Stimulated activated CD4-positive, alpha-beta T cell treated with anti-CD3 and anti-CD28 coated beads, Interleukin-12 subunit alpha, Interleukin-12 subunit beta, amount 100 ng/mL, for 48 hours (primary cell): ENCODE results near the gene PNPO.

Source experiments
- DNase-seq, 3 donors: peaks; one replicate each; pipeline ENCODE4 v3.0.0-alpha.2; 2020; ENCODE audit warnings: low read depth in 2 of 3, low spot score in 1 of 3

The PNPO gene

DNA sequence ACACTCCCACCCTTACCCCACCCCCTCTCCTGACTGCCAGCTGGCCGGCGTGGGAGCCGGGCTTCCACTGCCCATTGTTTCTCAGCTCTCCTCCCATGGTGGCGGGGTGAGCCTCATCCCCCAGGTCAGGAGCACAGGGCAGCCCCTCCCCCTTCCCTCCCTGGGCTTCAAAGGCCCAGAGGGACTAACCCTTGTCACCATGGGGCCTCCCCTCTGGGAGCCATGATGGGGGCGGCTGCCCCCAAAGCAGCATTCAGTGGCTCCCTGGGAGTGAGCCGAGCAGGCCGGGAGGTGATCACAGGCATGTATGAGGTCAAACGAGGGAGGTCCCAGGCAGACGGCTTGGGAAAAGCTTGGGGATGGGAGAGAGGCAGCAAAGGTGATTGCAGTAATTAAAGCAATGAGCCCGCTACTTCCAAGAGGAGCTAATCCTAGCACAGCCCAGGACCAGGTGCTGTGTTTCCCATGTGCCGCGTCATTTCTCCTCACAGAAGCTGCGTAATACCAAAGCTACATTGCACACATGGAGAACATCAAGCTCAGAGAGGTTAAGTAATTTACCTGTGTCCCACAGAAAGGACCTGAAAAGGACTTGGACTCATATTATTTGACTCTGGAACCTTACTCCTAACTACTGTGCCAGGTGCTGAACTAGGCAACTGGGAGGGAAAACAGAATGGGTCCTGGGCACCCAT lies 54.0 kb downstream of the PNPO start:
- DNase-seq = no peak

GRCh38 chr17:47996201-47996600 lies 54.8 kb downstream of the PNPO start:
- DNase-seq = no peak

DNA sequence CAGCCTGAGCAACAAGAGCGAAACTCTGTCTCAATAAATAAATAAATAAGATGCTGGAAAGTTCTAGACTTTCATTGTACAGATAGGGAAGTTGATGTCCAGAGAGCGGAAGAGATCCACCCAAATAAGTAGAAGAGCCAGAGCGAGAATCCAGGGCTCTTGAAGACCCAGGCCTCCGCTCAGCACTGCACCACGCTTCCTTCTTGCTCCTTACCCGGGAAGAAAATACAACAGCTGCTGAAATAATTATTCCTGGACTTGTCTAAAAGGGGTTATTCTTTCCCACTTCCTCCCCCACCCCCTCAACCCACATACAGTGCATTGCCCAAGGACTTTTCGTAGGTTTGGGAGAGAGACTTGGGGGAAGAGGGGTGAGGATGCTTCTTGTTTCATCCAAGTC lies 56.2 kb downstream of the PNPO start:
- DNase-seq = no peak

- no peak for DNase-seq
Observed at GRCh38 chr17:47998044-47998443, 56.7 kb downstream of the PNPO start.
